ENCODE measurements around the gene BANP. TPM values are rescaled to one million over a fixed set of nuclear protein-coding genes. Genes with fewer than 3 reads are reported as not detected.

The BANP gene
- polyA plus RNA-seq, 6 donors from 2014 or later: 24.3 to 40.1 (median 28.5) TPM

GRCh38 chr16:87947356-87948118 lies 3.7 kb upstream of the BANP start:
- Mint-ChIP-seq H3K4me3 (peak overlapping the region; percentile 48 to 84 (median 76)), H3K27ac (peak overlapping the region; percentile 79 to 97 (median 96)), H3K36me3 (no peaks in the 10 kb centered on the region), H3K27me3 (peaks cover 0 to 3% (median 0%) of the 10 kb centered on the region in 3 donors), H3K4me1 (peaks cover 27 to 43% (median 40%) of the 10 kb centered on the region in 3 donors), H3K9me3 (no peaks in the 10 kb centered on the region)
- ATAC-seq (ENCODE audit: low read depth in 2 of 2) (no peak), DNase-seq (no peak)

- H3K36me3 Mint-ChIP-seq: no peaks in the 10 kb centered on the region
- ATAC-seq (ENCODE audit: low read depth in 2 of 2): no peak
- peaks cover 0 to 3% (median 0%) of the 10 kb centered on the region in 3 donors for H3K27me3 Mint-ChIP-seq
- H3K4me3 Mint-ChIP-seq: peak overlapping the region; percentile 48 to 84 (median 76)
- H3K9me3 Mint-ChIP-seq: no peaks in the 10 kb centered on the region
- H3K27ac Mint-ChIP-seq: peak overlapping the region; percentile 79 to 97 (median 96)
- H3K4me1 Mint-ChIP-seq: peaks cover 27 to 48% (median 44%) of the 10 kb centered on the region in 3 donors
- DNase-seq: no peak
Measured at GRCh38 chr16:87948119-87948545, 3.1 kb upstream of the BANP start.

DNA sequence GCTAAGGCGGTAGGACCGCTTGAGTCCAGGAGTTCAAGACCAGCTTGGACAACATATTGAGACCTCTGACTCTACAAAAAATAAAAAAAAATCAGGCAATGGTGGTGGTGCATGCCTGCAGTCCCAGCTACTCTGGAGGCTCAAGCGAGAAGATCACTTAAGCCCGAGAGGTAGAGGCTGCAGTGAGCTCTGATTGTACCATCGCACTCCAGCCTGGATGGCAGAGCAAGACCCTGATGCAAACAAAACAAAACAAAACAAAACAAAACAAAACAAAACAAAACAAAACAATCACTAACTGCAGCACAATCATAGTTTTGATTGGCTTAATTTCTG lies 2.5 kb upstream of the BANP start:
- Mint-ChIP-seq H3K4me3 (peak overlapping the region in 6 of 8 donors; percentile 5 to 82 (median 76)), H3K27ac (peak overlapping the region in 4 of 6 donors; percentile 34 to 97 (median 70)), H3K4me1 (peaks cover 33 to 54% (median 50%) of the 10 kb centered on the region in 3 donors), H3K27me3 (peaks cover 0 to 3% (median 0%) of the 10 kb centered on the region in 3 donors), H3K9me3 (no peaks in the 10 kb centered on the region), H3K36me3 (peaks cover 0 to 4% of the 10 kb centered on the region in 2 donors)
- ATAC-seq (ENCODE audit: low read depth in 2 of 2) (no peak), DNase-seq (no peak)

DNA sequence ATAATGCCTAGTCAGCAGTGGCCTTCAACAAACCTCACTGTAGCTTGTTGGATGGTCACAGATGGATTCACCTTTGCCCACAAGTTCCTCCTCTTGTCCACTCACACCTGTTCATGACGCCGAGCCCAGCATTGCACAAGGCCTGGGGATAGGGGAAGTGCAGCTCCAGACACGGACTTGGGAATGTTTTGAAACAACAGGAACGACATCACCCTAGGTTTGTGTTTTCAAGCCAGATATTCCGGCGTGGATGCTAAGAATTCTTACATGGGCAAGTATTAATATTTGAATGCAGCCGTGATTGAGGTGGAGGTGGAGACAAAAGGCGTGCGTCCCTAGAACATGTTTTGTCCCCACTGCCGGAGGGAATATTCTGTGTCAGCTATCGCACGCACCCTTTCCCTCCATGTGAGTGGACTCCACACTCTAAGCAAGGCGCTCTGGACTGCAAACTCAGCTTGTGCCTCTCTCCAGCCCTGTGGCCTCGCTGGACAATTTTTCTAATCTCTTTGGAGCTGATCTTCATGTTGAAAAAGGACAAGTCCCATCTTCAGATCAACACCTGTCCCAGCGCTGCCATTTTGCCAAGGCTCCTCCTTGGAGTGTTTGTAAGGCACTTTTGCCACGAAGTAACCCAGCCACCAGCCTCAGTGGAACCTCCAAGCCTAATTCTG lies 2.0 kb upstream of the BANP start:
- no peak for ATAC-seq (ENCODE audit: low read depth in 2 of 2)
- H3K27me3 Mint-ChIP-seq: peaks cover 0 to 3% (median 0%) of the 10 kb centered on the region in 3 donors
- DNase-seq: no peak
- H3K4me3 Mint-ChIP-seq: peak overlapping the region in 4 of 8 donors; percentile 49 to 82 (median 76)
- H3K4me1 Mint-ChIP-seq: peaks cover 38 to 59% (median 55%) of the 10 kb centered on the region in 3 donors
- no peaks in the 10 kb centered on the region for H3K9me3 Mint-ChIP-seq
- peak overlapping the region in 4 of 6 donors; percentile 85 to 97 (median 90) for H3K27ac Mint-ChIP-seq
- peaks cover 0 to 8% of the 10 kb centered on the region in 2 donors for H3K36me3 Mint-ChIP-seq

DNA sequence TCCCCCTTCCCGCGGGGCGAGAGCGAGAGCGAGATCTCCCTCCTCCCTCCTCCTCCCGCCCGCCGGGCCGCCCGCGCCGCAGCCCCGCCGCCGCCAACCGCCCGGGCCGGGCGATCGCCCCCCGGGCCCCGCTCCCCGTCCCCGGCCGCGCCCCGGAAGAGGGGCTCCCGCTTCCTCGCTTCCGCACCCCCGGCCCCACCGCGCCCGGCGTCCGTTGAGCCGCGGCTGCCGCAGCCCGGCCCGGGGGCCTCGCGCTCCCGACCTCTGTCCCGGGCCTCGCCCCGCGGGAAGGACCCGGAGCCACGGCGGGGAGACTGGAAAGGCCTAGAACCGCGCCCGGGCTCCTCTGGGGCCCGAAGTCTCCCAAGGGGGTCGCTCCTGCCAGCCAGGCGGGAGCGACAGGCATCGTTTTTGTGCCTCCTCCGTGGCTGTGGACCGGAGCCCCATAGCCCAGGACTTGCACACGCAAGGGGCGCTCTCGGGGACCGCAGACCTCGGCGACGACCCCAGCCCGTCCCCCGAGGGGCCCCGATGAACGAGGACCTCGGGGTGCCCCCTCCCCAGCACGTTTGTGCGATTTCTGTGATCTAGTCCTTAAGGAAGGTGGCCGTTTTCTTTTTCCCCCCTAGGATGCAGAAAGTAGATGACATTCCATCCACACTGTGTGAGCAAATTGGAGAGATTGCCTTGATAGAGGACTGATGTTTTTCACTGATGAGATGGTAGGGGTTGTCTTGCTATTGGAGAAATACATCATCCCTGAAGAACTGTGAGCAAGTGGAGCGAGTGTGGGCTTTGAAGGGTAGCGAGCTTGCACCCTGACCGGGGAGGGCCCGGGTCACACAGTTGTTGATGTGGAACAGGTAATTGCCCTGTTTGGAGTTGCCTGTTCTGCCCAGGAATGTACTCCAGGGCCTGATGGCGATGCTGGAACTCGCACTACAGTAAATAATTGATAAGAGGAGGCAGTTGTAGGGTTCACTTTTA lies 611 bp downstream of the BANP start:
- H3K27ac Mint-ChIP-seq: peak overlapping the region; percentile 77 to 99 (median 90)
- ATAC-seq (ENCODE audit: low read depth in 2 of 2): no peak

DNA sequence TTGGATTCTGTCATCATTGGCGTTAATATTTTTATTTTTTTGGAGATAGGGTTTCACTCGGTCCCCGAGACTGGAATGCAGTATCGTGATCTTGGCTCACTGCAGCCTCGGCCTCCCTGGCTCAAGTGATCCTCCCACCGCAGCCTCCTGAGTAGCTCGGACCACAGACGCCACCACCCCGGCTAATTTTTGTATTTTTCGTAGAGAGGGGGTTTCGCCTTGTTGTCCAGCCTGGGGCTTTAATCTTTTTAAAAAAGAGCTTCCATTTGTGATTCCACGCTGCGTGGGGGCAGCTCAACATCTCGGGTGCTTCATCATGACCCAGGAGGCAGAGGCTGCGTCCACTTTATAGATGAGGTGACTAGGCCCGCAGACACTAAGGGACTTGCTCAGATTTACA lies 1.5 kb downstream of the BANP start:
- Mint-ChIP-seq H3K9me3 (no peaks in the 10 kb centered on the region), H3K36me3 (peaks cover 0 to 8% of the 10 kb centered on the region in 2 donors), H3K27me3 (no peaks in the 10 kb centered on the region), H3K4me3 (peak overlapping the region; percentile 87 to 99 (median 90)), H3K4me1 (peaks cover 45 to 80% (median 72%) of the 10 kb centered on the region in 3 donors), H3K27ac (peak overlapping the region; percentile 66 to 99 (median 84))
- ATAC-seq (ENCODE audit: low read depth in 2 of 2) (no peak), DNase-seq (no peak)

More for the DNA sequence above, 611 bp downstream of the BANP start:
- peaks cover 43 to 77% (median 71%) of the 10 kb centered on the region in 3 donors for H3K4me1 Mint-ChIP-seq
- H3K27me3 Mint-ChIP-seq: no peaks in the 10 kb centered on the region
- peaks cover 0 to 8% of the 10 kb centered on the region in 2 donors for H3K36me3 Mint-ChIP-seq
- DNase-seq: no peak
- H3K9me3 Mint-ChIP-seq: no peaks in the 10 kb centered on the region
- peak overlapping the region; percentile 91 to 100 (median 99) for H3K4me3 Mint-ChIP-seq

DNA sequence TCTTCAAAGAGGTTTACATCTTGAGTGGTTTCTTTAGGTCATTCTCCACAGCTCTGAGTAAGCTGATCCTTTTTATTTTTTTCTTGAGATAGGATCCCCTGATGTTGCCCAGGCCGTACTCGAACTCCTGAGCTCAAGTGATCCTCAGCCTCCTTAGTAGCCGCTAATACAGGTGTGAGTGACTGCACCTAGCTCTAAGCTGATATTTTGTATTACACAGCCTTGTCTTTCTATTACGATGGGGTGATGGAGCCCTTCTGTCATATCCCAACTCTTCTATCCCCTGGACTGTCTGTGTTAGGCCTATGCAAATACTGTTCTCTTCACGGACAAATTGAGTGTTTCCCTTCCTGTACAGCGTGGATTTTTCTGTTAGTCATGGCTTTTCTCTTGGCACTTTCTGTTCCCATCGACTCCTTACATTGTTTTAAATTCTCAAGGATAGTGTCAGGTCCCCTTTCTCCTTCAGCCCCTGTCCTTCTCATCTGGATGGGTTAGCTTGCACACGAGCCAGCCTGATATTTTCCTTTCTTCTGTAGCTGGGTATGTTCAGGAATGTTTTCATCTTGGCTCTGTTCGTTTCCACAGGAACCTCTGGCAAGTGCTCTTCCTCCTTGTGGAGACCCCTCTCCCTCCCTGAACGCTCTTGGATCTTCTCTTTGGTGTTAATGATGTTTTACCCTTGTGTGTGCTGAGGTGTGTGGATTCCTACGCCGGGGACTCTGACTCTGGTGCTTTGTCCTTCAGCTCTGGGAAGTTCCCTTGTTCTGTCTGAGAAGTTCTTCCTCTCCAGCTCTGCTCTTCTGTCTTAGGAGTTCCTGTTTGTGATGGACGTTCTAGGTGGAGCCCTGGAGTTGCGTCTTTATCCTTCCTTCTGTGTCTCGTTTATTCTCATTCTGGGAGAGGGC lies 2.3 kb downstream of the BANP start:
- ATAC-seq (ENCODE audit: low read depth in 2 of 2) (no peak), DNase-seq (no peak)
- H3K4me1 Mint-ChIP-seq: peaks cover 40 to 80% (median 70%) of the 10 kb centered on the region in 3 donors
- no peaks in the 10 kb centered on the region for H3K9me3 Mint-ChIP-seq
- H3K27ac Mint-ChIP-seq: peak overlapping the region; percentile 33 to 99 (median 80)
- no peaks in the 10 kb centered on the region for H3K27me3 Mint-ChIP-seq
- H3K4me3 Mint-ChIP-seq: peak overlapping the region; percentile 57 to 99 (median 86)
- peaks cover 0 to 8% of the 10 kb centered on the region in 2 donors for H3K36me3 Mint-ChIP-seq

- no peaks in the 10 kb centered on the region for H3K27me3 Mint-ChIP-seq
- ATAC-seq (ENCODE audit: low read depth in 2 of 2): no peak
- DNase-seq: no peak
- H3K27ac Mint-ChIP-seq: peak overlapping the region; percentile 33 to 99 (median 80)
- H3K4me1 Mint-ChIP-seq: peaks cover 40 to 80% (median 70%) of the 10 kb centered on the region in 3 donors
- H3K36me3 Mint-ChIP-seq: peaks cover 0 to 8% of the 10 kb centered on the region in 2 donors
- peak overlapping the region in 5 of 8 donors; percentile 52 to 99 (median 61) for H3K4me3 Mint-ChIP-seq
- no peaks in the 10 kb centered on the region for H3K9me3 Mint-ChIP-seq
Measured at GRCh38 chr16:87954361-87954760, 3.1 kb downstream of the BANP start.

GRCh38 chr16:87954826-87955225 lies 3.6 kb downstream of the BANP start:
- Mint-ChIP-seq H3K4me1 (peaks cover 45 to 83% (median 75%) of the 10 kb centered on the region in 3 donors), H3K27ac (peak overlapping the region in 4 of 6 donors; percentile 45 to 99 (median 80)), H3K4me3 (peak overlapping the region in 5 of 8 donors; percentile 5 to 91 (median 29))

DNA sequence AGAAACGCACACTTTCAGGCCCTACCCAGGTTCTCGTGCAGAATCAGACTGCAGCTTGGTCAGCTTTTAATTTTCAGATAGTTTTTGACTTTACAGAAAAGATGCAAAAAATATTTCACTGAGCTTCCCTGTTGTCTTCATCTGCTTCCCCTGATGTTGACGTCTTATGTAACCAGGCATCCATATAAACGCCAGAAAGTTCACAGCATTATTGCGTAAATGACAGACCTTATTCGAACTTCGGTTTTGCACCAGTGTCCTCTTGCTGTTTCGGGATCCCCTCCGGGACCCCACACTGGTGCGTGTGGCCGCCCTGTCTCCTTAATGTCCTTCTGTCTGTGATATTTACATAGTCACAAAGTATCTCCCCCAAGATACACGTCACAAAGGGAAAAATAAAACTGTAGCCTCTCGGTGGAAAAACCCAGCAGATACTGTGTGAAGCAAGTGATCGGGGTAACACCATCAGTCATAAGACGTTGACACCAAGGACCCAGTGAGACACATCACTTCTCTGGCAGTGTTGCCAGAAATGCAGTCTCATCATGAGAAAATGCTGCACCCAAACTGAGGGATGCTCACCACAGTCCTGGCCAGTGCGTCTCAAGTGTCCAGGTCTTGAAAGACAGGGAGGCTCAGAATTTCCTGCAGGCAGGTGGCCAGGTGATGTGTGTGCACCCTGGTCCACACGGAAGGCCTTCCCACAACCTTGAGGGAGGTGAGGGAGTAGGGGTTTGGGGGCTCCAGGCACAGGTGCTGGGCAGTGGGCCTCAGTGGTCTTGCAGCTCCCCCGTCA lies 4.3 kb downstream of the BANP start:
- H3K4me3 Mint-ChIP-seq: peak overlapping the region in 7 of 8 donors; percentile 78 to 91 (median 88)
- H3K36me3 Mint-ChIP-seq: peaks cover 0 to 8% of the 10 kb centered on the region in 2 donors
- H3K9me3 Mint-ChIP-seq: no peaks in the 10 kb centered on the region
- peak overlapping the region; percentile 97 to 99 (median 98) for H3K27ac Mint-ChIP-seq
- H3K27me3 Mint-ChIP-seq: no peaks in the 10 kb centered on the region
- peaks cover 51 to 88% (median 81%) of the 10 kb centered on the region in 3 donors for H3K4me1 Mint-ChIP-seq
- no peak for ATAC-seq (ENCODE audit: low read depth in 2 of 2)
- DNase-seq: no peak

More at GRCh38 chr16:87954826-87955225, 3.6 kb downstream of the BANP start:
- Mint-ChIP-seq H3K27me3 (no peaks in the 10 kb centered on the region), H3K36me3 (peaks cover 0 to 8% of the 10 kb centered on the region in 2 donors), H3K9me3 (no peaks in the 10 kb centered on the region)
- DNase-seq: no peak
- no peak for ATAC-seq (ENCODE audit: low read depth in 2 of 2)

GRCh38 chr16:87956098-87956364 lies 4.8 kb downstream of the BANP start:
- Mint-ChIP-seq H3K36me3 (peaks cover 0 to 8% of the 10 kb centered on the region in 2 donors), H3K4me1 (peaks cover 52 to 90% (median 82%) of the 10 kb centered on the region in 3 donors), H3K27ac (peak overlapping the region; percentile 97 to 99 (median 98)), H3K4me3 (peak overlapping the region; percentile 78 to 91 (median 88)), H3K9me3 (no peaks in the 10 kb centered on the region), H3K27me3 (no peaks in the 10 kb centered on the region)
- no peak for DNase-seq
- no peak for ATAC-seq (ENCODE audit: low read depth in 2 of 2)
